SK-N-MC (cell line): ENCODE results near the gene CCDC6.

Experiments used
- EZH2 ChIP-seq: fragments of 200-600 bp; sonication (generic); IDR thresholded peaks from one replicate; pipeline ENCODE4 v1.6.1; 2017; ENCODE audit warnings: antibody characterized with exemption
- FOXP2 ChIP-seq: optimal IDR thresholded peaks from 2 replicates; pipeline ENCODE3; 2011; ENCODE audit warnings: mild to moderate bottlenecking, moderate library complexity; ENCODE audit not compliant: insufficient read depth; ENCODE audit errors: extremely low read length, control extremely low read depth
- POLR2AphosphoS5 ChIP-seq: IDR thresholded peaks from 2 replicates; pipeline ENCODE4 v1.6.1; 2012; ENCODE audit warnings: mild to moderate bottlenecking, low read depth, low read length, borderline replicate concordance

- no peak for TF ChIP-seq EZH2
- TF ChIP-seq POLR2AphosphoS5, result no peak
- TF ChIP-seq FOXP2, result no peak
Measured at GRCh38 chr10:59891349-59891748, 15.0 kb downstream of the CCDC6 start.
